Muscle layer of duodenum (tissue), 2 donors: ENCODE data around the gene DOCK1.
"Not testable (repeated sequence)": the region's sequence is repeated elsewhere in the genome, so short reads cannot be mapped to it uniquely, and the experiment has no call there.

ENCODE experiments used
- H3K27ac ChIP-seq: one replicate; pipeline ENCODE4 v1.7.0; 2013; ENCODE audit warnings: mild to moderate bottlenecking, low read length
- H3K27me3 ChIP-seq: one replicate; pipeline ENCODE4 v1.7.0; 2013; ENCODE audit warnings: low read depth, mild to moderate bottlenecking, control low read depth, low read length
- H3K36me3 ChIP-seq, 2 donors: one replicate each; pipeline ENCODE4 v1.7.0; 2013; ENCODE audit warnings: low read length in 2 of 2, control low read depth in 1 of 2, mild to moderate bottlenecking in 1 of 2; ENCODE audit not compliant: insufficient read depth in 2 of 2, control insufficient read depth in 1 of 2
- H3K4me1 ChIP-seq, 2 donors: one replicate each; pipeline ENCODE4 v1.7.0; 2013; ENCODE audit warnings: low read length in 2 of 2, mild to moderate bottlenecking in 2 of 2, control low read depth in 1 of 2, moderate library complexity in 1 of 2; ENCODE audit not compliant: insufficient read depth in 2 of 2, control insufficient read depth in 1 of 2
- H3K4me3 ChIP-seq, 2 donors: one replicate each; pipeline ENCODE4 v1.7.0; 2013; ENCODE audit warnings: low read length in 2 of 2, low read depth in 1 of 2, mild to moderate bottlenecking in 1 of 2
- H3K9me3 ChIP-seq, 2 donors: one replicate each; pipeline ENCODE4 v1.7.0; 2013; ENCODE audit warnings: low read length in 2 of 2, control low read depth in 1 of 2, mild to moderate bottlenecking in 1 of 2; ENCODE audit not compliant: control insufficient read depth in 1 of 2
- donor health status: healthy.

DOCK1 gene

DNA sequence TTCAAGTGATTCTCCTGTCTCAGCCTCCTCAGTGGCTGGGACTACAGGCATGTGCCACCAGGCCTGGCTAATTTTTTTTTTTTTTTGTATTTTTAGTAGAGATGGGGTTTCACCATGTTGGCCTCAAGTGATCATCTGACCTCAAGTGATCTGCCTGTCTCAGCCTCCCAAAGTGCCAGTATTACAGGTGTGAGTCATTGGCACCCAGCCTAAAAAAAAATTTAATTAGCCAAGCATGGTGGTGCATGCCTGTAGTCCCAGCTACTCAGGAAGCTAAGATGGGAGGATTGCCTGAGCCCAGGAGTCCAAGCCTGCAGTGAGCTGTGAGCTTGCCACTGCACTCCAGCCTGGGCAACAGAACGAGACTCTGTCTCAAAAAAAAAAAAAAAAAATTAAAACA lies 16.8 kb upstream of the DOCK1 start:
- H3K4me1 ChIP-seq, H3K27me3 ChIP-seq, H3K9me3 ChIP-seq, H3K27ac ChIP-seq, H3K36me3 ChIP-seq, H3K4me3 ChIP-seq: not testable (repeated sequence)

DNA sequence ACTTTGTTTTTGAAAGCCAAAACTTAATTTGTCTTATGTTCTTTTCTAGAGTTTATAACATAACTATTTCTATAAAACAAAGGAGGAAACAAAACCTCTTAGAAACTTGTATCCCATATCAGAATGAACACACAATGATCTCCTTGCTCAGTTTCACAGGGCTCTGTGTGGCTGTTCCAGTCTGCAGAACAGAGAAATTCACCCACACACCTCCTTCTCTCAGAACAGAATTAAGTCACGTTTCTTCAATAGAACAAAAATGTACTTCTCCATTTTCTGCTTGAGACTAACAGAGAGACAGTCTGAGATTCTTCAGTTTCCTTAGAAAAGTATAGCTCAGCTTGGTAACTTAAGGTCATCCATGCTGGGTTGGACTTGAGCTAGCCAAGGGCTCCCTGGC lies 15.8 kb upstream of the DOCK1 start:
- no peak overlapping the region for H3K4me3 ChIP-seq
- H3K36me3 ChIP-seq = no peaks in the 10 kb centered on the region
- no peaks in the 10 kb centered on the region for H3K27me3 ChIP-seq
- H3K4me1 ChIP-seq = no peaks in the 10 kb centered on the region
- H3K27ac ChIP-seq = no peak overlapping the region
- no peaks in the 10 kb centered on the region for H3K9me3 ChIP-seq

DNA sequence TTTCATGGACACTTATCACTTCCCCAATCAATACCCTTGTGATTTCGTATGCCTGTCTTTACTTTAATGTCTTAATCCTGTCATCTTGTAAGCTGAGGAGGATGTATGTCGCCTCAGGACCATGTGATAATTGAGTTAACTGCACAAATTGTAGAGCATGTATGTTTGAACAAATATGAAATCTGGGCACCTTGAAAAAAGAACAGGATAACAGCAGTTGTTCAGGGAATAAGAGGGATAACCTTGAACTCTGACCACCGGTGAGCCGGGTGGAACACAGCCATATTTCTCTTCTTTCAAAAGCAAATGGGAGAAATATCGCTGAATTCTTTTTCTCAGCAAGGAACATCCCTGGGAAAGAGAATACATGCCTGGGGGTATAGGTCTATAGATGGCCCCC lies 14.4 kb upstream of the DOCK1 start:
- not testable (repeated sequence) for H3K27ac ChIP-seq, H3K27me3 ChIP-seq, H3K4me1 ChIP-seq, H3K9me3 ChIP-seq, H3K36me3 ChIP-seq, H3K4me3 ChIP-seq

DNA sequence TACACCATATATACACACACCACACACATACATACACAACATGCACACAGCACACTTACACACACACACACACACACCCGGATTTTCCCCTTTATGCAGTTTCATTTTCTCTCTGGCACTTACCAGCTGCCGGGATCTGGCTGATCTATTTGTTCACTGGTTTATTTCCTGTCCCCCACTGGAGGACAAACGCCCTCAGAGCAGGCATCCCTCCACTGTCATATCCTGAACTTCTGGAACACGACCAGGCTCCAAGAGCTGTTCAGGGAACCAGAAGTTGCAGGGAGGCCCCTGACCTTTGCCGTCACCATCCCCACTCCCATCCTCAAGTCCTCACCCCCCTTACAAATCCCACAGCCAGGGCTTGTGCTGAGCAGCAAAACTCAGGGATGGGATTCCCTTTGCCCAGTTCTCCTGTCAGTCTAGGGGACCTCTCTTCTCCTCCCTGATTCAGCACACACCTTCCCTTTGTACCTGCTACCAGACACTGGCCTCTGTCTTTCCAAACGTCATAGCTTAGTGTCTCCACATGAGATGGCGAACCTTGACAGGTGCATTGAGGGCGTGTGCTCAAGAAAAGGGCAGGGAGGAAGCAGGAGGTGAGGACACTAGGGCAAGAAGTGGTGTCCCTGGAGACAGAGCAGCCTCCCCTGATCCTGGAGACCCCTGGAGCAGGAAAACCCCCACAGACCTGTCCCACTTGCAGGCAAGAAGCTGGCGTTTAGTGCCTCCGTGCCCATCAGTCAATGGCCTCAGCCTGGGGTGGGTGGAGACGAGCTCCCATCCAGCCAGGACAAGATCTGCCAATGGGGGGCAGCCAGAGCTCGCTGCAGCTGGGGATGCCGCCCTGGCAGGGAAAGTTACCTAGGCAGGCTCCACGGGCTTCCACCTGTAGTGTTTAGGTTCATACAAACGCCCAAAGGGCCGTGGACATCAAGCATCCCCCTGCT lies 12.7 kb upstream of the DOCK1 start:
- H3K9me3 ChIP-seq = no peaks in the 10 kb centered on the region
- H3K4me3 ChIP-seq = no peak overlapping the region
- H3K27me3 ChIP-seq = no peaks in the 10 kb centered on the region
- H3K4me1 ChIP-seq = no peaks in the 10 kb centered on the region
- no peak overlapping the region for H3K27ac ChIP-seq
- H3K36me3 ChIP-seq = no peaks in the 10 kb centered on the region

DNA sequence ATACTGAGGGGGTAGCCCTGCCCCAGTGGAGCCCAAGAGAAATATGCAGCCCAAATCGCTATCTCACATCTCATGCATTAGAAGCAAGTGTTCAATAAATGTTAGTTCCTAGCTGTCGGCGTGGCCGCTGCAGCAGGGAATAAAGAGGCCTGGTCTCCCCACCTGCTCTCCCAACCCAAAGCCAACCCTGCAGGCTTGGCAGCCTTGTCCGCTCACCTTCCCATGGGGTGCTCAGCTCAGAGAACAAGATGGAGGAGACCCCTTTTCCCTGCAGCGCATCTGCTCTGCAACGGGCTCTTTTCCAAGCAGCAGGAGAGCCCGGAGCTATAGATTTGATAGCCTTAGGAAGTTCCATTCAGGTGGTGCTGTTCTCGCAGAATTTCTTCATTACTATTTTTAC lies 12.0 kb upstream of the DOCK1 start:
- no peaks in the 10 kb centered on the region for H3K4me1 ChIP-seq
- no peak overlapping the region for H3K27ac ChIP-seq
- peaks cover 0 to 2% of the 10 kb centered on the region in 2 donors for H3K9me3 ChIP-seq
- H3K36me3 ChIP-seq = no peaks in the 10 kb centered on the region
- no peak overlapping the region for H3K4me3 ChIP-seq
- no peaks in the 10 kb centered on the region for H3K27me3 ChIP-seq

DNA sequence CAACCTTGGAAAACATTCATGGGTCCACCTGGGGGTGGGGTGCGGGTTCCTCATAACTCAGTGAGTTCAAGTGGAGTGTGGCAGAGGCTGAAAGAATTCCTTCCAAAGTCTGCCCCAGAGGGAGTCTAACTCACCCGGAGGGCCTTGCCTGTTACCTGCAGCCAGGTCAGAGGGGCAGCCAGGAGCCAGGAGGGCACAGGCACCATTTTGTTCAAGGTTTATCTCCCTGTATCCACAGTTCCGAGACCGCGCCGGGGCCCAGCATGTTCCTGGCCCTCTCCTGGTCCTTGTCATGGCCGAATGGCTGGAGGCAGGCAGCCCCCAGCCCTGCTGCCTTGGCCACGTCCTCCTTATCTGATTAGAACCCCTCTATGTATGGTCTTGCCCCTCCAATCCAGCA lies 11.4 kb upstream of the DOCK1 start:
- Histone ChIP-seq H3K36me3 (no peaks in the 10 kb centered on the region), H3K27me3 (no peaks in the 10 kb centered on the region), H3K9me3 (peaks cover 0 to 9% of the 10 kb centered on the region in 2 donors), H3K4me3 (no peak overlapping the region), H3K27ac (no peak overlapping the region), H3K4me1 (no peaks in the 10 kb centered on the region)

DNA sequence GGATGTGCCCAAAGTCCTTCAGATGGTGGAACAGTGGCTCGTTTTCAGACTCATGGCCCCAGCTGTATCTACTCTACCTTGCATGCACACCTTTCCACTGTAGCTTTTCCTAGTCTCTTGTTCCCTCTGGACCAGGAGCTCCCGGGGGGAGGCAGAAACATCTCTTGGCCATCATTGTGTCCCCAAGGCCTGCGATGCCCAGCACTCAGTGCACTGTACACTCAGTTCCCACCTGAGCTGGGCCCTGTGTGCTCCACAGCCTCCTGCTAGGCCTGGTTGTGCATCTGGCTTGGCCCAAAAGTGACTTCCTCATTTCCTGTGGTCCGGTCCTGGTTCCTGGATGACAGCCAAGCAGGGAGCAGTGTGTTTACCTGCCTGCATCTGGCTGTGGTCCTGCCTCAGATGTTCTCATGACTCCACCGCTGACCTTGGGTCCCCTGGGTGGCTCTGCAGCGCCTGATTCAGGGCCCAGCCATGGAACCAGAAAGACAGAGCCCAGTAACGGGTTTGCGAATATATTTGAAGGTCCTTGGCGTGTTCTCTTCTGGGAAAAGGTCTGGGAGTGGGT lies 9.9 kb upstream of the DOCK1 start:
- peaks cover 0 to 12% of the 10 kb centered on the region in 2 donors for H3K9me3 ChIP-seq
- no peak overlapping the region for H3K4me3 ChIP-seq
- H3K36me3 ChIP-seq = no peaks in the 10 kb centered on the region
- no peak overlapping the region for H3K27ac ChIP-seq
- H3K27me3 ChIP-seq = no peaks in the 10 kb centered on the region
- H3K4me1 ChIP-seq = no peaks in the 10 kb centered on the region

DNA sequence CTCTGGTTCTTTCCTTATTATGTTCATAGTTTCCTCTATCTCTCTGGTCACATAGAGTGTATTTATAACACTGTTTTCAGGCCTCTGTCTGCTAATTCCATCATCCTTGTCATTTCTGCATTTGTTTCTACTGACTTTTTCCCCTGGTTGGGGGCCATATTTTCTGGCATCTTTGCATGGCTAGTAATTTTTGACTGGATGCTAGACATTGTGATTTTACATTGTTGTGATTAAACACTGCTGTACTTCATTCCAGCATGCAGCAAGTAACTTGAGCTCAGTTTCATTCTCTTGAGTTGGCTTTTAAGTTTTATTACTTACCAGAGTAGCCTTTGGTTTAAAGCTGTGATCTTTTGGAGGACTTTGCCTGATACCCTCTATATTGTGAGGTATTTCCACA lies 6.8 kb upstream of the DOCK1 start:
- no peaks in the 10 kb centered on the region for H3K27me3 ChIP-seq
- H3K4me1 ChIP-seq = no peaks in the 10 kb centered on the region
- H3K9me3 ChIP-seq = peaks cover 0 to 12% of the 10 kb centered on the region in 2 donors
- no peak overlapping the region for H3K4me3 ChIP-seq
- H3K36me3 ChIP-seq = no peaks in the 10 kb centered on the region
- no peak overlapping the region for H3K27ac ChIP-seq

DNA sequence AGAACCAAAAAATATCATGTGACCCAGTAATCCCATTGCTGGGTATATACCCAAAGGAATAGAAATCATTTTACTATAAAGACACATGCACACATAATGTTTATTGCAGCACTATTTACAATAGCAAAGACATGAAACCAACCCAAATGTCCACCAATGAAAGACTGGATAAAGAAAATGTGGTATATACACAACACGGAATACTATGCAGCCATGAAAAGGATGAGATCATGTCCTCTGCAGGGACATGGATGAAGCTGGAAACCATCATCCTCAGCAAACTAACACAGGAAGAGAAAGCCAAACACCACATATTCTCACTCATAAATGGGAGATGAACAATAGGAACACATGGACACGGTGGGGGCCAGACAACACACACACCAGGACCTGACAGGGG lies 5.7 kb upstream of the DOCK1 start:
- not testable (repeated sequence) for H3K27ac ChIP-seq, H3K27me3 ChIP-seq, H3K4me3 ChIP-seq, H3K36me3 ChIP-seq, H3K4me1 ChIP-seq
- H3K9me3 ChIP-seq = peaks cover 0 to 12% of the 10 kb centered on the region in 2 donors

DNA sequence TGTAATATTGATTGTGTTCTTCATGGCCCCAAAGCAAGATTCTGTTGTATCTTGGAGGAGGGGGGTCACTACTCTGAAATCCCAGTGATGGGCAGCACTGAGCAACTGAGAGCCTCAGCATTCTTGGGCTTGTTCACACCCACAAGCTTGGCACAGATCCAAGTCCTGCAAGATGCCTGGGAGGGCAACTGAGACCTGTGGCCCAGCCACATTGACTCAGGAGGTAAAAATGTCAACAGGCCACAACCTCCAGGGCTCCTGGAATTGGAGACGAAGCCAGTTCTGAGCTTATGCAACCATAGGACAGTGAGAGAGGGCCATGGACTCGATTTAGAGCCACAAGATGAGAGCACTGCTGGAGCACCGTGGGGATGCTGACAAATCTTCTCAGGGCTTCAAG lies 3.1 kb upstream of the DOCK1 start:
- peaks cover 0 to 12% of the 10 kb centered on the region in 2 donors for H3K9me3 ChIP-seq
- H3K27ac ChIP-seq = no peak overlapping the region
- H3K36me3 ChIP-seq = no peaks in the 10 kb centered on the region
- H3K27me3 ChIP-seq = no peaks in the 10 kb centered on the region
- H3K4me3 ChIP-seq = no peak overlapping the region
- peaks cover 0 to 17% of the 10 kb centered on the region in 2 donors for H3K4me1 ChIP-seq

DNA sequence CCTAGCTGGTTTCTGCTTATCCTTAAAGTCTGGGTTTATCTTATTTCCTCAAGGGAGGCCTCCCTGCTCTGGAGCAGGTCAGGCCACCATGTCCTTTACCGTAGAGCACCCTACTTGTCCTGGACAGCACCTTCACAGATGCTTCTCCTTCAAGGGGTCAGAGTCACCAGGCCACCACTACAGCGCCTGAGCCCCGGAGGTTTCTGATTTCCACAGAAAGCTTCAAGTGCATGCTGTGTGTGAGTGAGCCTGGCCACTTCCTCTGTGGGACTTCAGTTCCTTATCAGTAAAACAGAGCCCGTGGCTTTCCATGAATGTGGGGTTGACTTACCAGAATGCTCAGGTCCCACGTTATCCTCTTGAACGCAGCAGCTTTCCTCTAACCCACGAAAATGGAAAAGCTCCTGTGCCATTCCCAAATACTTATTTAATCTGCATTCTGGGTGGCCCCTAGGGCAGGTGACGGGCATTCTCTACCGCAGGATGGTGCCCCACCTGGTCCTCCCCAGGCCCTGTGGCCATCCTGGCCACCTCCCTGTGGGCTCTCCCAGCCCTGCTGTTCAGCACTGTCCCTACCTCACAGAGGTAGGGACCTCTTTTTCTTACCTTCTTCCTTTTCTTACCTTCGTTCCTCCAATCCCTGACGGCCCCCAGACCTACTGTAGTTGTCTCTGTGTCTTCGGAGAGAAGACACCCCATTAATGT lies 1.4 kb upstream of the DOCK1 start:
- no peak overlapping the region for H3K4me3 ChIP-seq
- H3K9me3 ChIP-seq = peaks cover 0 to 4% of the 10 kb centered on the region in 2 donors

More for the DNA sequence above, 1.4 kb upstream of the DOCK1 start:
- no peaks in the 10 kb centered on the region for H3K27me3 ChIP-seq
- H3K27ac ChIP-seq = no peak overlapping the region
- H3K4me1 ChIP-seq = peaks cover 0 to 19% of the 10 kb centered on the region in 2 donors
- no peaks in the 10 kb centered on the region for H3K36me3 ChIP-seq
